ENCODE data around the gene GGTLC1. TPM values are rescaled to one million over a fixed set of nuclear protein-coding genes. Genes with fewer than 3 reads are reported as not detected.
"Not testable (repeated sequence)": the region's sequence is repeated elsewhere in the genome, so short reads cannot be mapped to it uniquely, and the experiment has no call there.

Gene GGTLC1
- total and polyA plus RNA-seq, 8 donors, result not detected

DNA sequence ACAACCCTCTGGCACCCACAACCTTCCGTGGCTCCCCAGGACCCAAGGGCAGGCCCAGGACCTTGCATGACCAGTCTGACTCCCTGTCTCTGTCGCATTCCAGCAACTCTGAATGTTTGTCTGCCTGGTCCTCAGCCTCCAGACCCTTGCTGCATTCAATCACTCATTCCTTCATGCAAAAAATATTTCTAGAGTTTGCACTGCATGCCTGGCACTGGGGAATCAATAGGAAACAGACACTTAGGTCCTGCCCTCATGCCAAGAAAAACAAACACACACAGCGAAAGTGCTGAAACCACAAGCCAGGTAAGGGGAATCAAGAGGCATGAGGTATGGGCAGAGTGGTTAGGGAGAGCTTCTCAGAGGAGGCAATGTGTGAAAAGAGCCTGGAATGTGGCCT, 1.9 kb downstream of the GGTLC1 start:
- H3K4me3 ChIP-seq; H3K27ac ChIP-seq; H3K27me3 ChIP-seq; intact Hi-C loops (cut with DNase I; ENCODE audit: low total_unique reads); H3K9me3 ChIP-seq; H3K4me1 ChIP-seq; H3K36me3 ChIP-seq; DNase-seq: not testable (repeated sequence)
- WGBS, 5 donors, result 29 to 71% (median 60%) methylated on average over 2 to 3 of the region's 3 CpGs

DNA sequence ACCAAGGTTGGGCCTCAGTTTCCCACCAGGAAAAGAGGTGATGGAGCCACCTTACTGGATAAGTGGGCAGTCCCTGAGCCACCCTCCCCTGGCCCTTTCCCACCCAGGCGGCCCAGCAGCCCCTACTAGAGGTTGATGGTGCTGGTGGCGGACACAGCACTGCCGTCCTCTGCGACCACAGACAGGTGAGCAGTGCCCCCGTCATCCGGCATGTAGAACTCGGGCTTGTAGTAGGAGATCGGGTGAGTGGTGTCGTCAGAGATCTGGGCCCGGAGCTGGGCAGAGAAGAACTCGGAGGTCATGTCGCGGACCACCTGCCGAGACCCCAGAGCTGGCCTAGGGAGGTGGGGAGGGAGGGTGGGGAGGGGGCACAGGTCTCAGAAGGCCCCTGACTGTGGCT, 2.3 kb downstream of the GGTLC1 start:
- H3K27me3 ChIP-seq; H3K36me3 ChIP-seq; DNase-seq; H3K4me3 ChIP-seq; intact Hi-C loops (cut with DNase I; ENCODE audit: low total_unique reads); H3K27ac ChIP-seq; H3K9me3 ChIP-seq: not testable (repeated sequence)
- 84 to 100% (median 95%) methylated on average over 6 to 14 of the region's 14 CpGs for WGBS, 5 donors
- peaks cover 0 to 11% (median 0%) of the 10 kb centered on the region in 4 donors for H3K4me1 ChIP-seq

DNA sequence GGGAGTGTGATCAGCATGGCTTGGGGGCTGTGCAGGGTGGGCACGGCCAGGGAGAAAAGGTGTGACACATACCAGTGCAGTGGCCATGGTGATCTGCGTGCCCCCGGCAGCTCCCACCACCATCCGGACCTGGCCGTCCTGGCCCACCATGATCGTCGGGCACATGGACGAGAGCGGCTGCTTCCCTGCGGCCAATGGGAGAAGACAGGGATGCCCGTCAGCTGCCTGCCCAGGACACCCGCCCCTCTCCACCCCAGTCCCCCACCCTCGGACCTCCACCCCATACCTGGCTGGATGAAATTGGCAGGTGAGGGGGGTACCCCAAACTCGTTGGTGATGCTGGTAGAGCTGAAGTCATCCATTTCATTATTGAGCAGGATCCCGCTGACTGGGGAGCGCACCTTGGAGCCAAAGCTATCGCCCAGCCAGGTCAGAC, 2.8 kb downstream of the GGTLC1 start:
- WGBS, 5 donors, result 88 to 100% (median 93%) methylated on average over 7 to 17 of the region's 17 CpGs
- H3K4me3 ChIP-seq; H3K27me3 ChIP-seq; intact Hi-C loops (cut with DNase I; ENCODE audit: low total_unique reads); DNase-seq; H3K9me3 ChIP-seq; H3K27ac ChIP-seq; H3K36me3 ChIP-seq: not testable (repeated sequence)
- H3K4me1 ChIP-seq, result peaks cover 0 to 16% (median 2%) of the 10 kb centered on the region in 4 donors

DNA sequence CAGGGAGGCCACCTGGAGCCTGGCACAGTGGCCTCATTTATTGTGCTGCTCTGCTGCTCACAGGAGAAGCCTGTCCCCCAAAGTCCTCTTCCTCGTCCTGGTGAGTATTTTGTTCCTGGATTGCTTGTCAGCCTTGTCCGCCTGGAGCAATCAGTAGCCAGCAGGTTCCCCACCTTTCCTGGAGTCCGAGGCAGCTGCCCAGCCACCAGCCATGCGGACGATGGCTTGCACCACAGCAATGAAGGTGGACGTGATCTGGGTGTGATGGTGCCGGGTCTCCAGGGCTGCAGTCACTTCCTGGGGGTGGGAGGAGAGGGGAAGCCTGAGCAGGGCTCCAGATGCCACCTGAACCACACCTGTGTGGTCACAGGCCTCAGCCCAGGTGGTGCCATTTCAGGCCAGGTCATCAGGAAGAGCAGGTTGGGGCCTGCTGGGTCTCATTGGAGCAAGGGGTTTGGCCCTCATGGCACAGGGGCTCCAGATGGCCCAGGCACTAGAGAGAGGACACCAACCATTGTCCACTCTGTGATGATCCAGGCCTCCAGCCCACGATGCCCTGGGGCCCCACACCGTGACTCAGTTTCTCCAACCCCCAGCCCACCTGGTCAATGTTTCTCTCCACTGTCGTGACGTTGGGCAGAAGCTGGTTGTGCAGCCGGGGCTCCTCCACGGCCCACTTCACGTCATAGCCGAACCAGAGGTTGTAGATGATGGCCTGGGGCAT, 3.4 kb downstream of the GGTLC1 start:
- H3K27me3 ChIP-seq; intact Hi-C loops (cut with DNase I; ENCODE audit: low total_unique reads); DNase-seq; H3K9me3 ChIP-seq; H3K27ac ChIP-seq; H3K4me3 ChIP-seq; H3K36me3 ChIP-seq: not testable (repeated sequence)
- H3K4me1 ChIP-seq, result peaks cover 0 to 16% (median 2%) of the 10 kb centered on the region in 4 donors
- 89 to 100% (median 91%) methylated on average over 5 to 15 of the region's 15 CpGs for WGBS, 5 donors

DNA sequence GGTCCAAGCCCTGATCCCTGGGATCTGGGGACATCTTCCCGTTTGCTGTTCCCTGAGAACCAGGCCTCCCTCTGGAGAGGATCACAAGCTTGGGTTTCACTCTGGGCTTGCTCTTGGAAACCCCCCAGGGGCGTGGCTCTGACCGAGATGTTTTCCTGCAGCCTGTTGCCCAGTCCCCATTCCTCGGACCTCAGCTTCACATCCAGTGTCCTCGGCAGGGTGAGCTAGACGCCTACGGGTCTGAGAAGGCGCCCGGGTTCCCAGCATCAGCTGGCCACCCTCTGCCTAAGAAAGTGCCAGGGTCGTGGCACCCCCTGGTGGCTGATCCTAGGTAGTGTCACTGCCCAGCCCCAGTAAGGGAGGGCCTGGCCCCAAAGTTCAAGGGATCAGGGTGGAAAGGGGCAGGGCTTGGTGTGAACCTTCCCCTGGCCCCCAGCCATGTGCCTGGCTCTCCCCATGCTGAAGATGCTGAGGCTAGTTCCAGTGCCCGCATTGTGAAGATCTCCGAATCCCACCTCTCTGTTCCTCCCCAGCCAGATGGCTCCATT, 4.0 kb downstream of the GGTLC1 start:
- H3K9me3 ChIP-seq, result not testable (repeated sequence)

DNA sequence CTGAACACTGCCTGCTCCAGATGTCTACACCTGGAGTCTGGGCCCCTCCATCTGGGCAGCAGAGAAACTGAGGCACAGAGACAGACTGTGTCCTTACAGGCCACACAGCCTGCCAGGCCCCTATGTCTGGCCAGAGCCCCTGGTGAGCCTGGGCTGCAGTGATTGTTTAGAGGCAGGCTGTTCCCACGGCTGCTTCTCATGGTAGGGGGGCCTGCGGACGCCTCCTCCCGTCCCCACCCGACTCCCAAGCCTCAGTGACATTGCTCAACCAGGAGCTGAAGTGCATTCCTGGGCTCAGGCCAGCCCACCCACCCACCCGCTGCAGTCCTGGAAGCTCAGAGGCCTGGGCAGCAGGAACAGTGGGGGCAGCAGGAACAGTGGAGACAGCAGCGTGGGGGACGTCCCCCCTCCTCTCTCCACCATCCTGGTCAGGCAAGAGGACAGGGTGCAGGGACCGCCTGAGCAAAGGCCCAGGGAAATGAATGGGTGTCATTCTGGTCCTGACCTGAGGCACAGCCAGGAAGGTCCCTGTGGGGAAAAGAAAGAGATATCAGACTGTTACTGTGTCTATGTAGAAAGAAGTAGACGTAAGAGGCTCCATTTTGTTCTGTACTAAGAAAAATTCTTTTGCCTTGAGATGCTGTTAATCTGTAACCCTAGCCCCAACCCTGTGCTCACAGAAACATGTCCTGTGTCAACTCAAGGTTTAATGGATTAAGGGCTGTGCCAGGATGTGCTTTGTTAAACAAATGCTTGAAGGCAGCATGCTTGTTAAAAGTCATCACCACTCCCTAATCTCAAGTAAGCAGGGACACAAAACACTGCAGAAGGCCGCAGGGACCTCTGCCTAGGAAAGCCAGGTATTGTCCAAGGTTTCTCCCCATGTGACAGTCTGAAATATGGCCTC, 6.2 kb downstream of the GGTLC1 start:
- H3K36me3 ChIP-seq; H3K9me3 ChIP-seq; H3K27ac ChIP-seq; intact Hi-C loops (cut with DNase I; ENCODE audit: low total_unique reads); H3K4me3 ChIP-seq; H3K27me3 ChIP-seq: not testable (repeated sequence)
- peak in 1 of 2 donors; percentile 42 for DNase-seq
- peaks cover 0 to 16% (median 2%) of the 10 kb centered on the region in 4 donors for H3K4me1 ChIP-seq
- WGBS, 5 donors, result 28 to 49% (median 40%) methylated on average over 3 to 10 of the region's 11 CpGs

More for the DNA sequence above, 4.0 kb downstream of the GGTLC1 start:
- H3K27me3 ChIP-seq; intact Hi-C loops (cut with DNase I; ENCODE audit: low total_unique reads); H3K4me3 ChIP-seq; DNase-seq; H3K36me3 ChIP-seq; H3K27ac ChIP-seq: not testable (repeated sequence)
- 31 to 64% (median 52%) methylated on average over 7 to 9 of the region's 12 CpGs; no CpG with 5 or more reads in 1 of the 5 donors for WGBS, 5 donors
- H3K4me1 ChIP-seq, result peaks cover 0 to 16% (median 2%) of the 10 kb centered on the region in 4 donors
- TF ChIP-seq, protein P1, sequence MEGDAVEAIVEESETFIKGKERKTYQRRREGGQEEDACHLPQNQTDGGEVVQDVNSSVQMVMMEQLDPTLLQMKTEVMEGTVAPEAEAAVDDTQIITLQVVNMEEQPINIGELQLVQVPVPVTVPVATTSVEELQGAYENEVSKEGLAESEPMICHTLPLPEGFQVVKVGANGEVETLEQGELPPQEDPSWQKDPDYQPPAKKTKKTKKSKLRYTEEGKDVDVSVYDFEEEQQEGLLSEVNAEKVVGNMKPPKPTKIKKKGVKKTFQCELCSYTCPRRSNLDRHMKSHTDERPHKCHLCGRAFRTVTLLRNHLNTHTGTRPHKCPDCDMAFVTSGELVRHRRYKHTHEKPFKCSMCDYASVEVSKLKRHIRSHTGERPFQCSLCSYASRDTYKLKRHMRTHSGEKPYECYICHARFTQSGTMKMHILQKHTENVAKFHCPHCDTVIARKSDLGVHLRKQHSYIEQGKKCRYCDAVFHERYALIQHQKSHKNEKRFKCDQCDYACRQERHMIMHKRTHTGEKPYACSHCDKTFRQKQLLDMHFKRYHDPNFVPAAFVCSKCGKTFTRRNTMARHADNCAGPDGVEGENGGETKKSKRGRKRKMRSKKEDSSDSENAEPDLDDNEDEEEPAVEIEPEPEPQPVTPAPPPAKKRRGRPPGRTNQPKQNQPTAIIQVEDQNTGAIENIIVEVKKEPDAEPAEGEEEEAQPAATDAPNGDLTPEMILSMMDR (IDR thresholded peaks at IDR 0.05), result peak in 1 of 7 experiments; percentile 17

DNA sequence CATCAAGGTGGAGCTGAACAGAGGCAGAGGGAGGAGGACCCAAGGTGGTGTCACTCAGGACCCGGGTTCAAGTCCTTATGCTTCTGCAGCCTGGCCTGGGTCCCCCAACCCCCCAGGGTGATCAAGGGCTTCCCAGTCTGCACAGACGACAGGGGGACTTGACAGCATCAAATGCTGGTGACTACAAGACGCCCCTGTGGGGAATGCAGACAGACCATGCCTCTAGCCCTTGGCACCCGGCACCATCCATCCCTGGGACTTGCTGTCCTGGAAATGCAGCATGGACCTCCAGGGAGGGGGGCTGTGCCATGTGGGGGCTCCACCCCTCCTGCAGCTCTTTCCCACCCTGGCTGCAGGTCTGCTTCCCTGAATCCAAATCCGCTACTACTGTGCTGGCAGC, 7.1 kb downstream of the GGTLC1 start:
- peaks cover 0 to 16% (median 2%) of the 10 kb centered on the region in 4 donors for H3K4me1 ChIP-seq
- H3K4me3 ChIP-seq; H3K27ac ChIP-seq; intact Hi-C loops (cut with DNase I; ENCODE audit: low total_unique reads); H3K27me3 ChIP-seq; H3K36me3 ChIP-seq; H3K9me3 ChIP-seq; DNase-seq: not testable (repeated sequence)
- WGBS, 5 donors, result 78 to 82% (median 80%) methylated on average over 3 to 5 of the region's 5 CpGs; no CpG with 5 or more reads in 1 of the 5 donors

DNA sequence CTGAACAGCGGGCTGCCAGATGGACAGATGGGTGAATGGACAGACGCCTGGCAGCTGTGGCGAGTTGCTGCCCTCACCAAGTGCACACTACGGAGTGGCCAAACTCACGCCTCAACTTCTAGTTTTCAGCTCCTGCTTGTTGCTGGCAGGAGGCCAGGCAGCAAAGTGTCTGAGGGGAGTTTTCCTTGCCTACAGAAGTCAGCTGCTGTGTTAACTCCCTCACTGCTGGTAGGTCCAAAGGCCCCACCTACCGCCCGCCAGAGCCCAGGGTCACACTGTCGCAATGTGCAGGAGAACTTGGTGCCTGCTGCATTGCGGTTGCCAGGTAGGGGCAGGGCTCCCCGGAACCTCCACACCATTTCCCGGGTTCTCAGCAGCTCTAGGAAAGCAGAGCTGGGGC, 7.6 kb downstream of the GGTLC1 start:
- H3K4me1 ChIP-seq, result peaks cover 0 to 16% (median 2%) of the 10 kb centered on the region in 4 donors
- peak in 1 of 2 donors; percentile 87 for DNase-seq
- intact Hi-C loops (cut with DNase I; ENCODE audit: low total_unique reads); H3K4me3 ChIP-seq; H3K27me3 ChIP-seq; H3K27ac ChIP-seq; H3K36me3 ChIP-seq; H3K9me3 ChIP-seq: not testable (repeated sequence)
- 22 to 42% (median 39%) methylated on average over 7 to 11 of the region's 11 CpGs for WGBS, 5 donors

DNA sequence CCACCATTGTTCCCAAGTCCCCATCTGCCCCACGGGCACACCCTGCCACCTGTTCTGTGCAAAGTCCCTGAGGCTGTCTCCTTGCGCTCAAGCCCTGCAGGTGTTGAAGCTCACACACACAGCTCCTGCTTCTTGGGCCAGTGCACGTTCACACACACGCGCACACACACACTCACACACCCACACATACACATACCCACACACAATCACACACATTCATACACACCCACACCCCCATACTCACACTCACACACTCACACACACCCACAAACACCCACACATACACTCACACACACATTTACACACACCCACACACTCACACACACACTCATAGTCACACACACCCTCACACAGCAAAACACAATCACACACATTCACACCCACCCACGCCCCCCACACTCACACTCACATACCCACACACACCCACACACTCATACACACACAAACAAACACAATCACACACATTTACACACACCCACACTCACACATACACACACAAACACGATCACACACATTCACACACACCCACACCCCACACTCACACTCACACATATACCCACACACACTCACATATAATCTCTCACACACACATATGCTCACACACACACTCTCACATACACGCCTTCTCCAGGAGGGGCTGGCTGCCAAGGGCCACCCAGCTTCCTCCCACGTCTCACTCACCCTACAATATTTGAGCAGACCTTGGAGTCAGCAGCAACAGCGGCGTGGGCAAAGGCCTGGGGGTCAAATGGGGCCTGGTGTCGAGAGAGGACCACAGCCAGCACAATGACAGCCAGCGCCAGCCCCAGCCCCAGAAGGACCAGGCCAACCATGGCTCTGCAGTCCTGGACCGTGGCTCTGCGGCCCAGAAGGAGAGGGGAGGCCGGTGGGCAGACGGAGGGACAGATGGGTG, 8.4 kb downstream of the GGTLC1 start:
- intact Hi-C loops (cut with DNase I; ENCODE audit: low total_unique reads); H3K27me3 ChIP-seq; H3K9me3 ChIP-seq; H3K4me3 ChIP-seq; H3K36me3 ChIP-seq; H3K27ac ChIP-seq: not testable (repeated sequence)
- H3K4me1 ChIP-seq, result peaks cover 0 to 16% (median 2%) of the 10 kb centered on the region in 4 donors
- DNase-seq, result peak in 1 of 2 donors; percentile 22
- 64 to 78% (median 69%) methylated on average over 12 to 17 of the region's 17 CpGs for WGBS, 5 donors

DNA sequence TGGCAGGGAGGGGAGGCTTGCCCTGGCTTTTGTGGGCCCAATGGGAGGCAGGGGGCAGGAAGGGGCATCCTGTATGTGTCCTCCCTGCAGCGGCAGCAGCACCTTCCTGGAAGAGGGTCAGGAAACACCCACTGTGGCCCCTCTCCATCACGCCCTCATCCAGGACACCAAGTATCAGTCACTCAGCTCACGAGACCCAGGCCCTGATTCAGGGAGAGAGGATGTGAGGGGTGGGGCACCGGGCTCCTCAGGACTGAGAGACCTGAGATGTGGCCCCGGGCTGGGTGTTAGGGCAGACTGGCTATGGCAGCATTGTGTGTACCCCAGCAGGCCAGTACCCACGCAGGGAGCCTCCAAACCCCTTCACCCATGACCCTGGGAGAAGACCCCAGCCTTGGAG, 9.2 kb downstream of the GGTLC1 start:
- 75 to 88% (median 85%) methylated on average over 1 to 6 of the region's 6 CpGs for WGBS, 5 donors
- H3K27ac ChIP-seq; DNase-seq; H3K36me3 ChIP-seq; H3K4me3 ChIP-seq; H3K27me3 ChIP-seq; H3K9me3 ChIP-seq; intact Hi-C loops (cut with DNase I; ENCODE audit: low total_unique reads): not testable (repeated sequence)
- H3K4me1 ChIP-seq, result peaks cover 0 to 16% (median 2%) of the 10 kb centered on the region in 4 donors
